Activated CD8-positive, alpha-beta T cell treated with anti-CD3 and anti-CD28 coated beads for 36 hours (primary cell): ENCODE measurements around the gene PHOSPHO2. TPM values are rescaled to one million over a fixed set of nuclear protein-coding genes. Genes with fewer than 3 reads are reported as not detected.
A peak's percentile ranks its signal among the peaks of the same experiment; 100 is the strongest.

Source experiments
- ATAC-seq: fragments of 200-7000 bp; cut with Tn5 transposase; one replicate; pipeline ENCODE4 v1.10.0; 2021; ENCODE audit warnings: mild to moderate bottlenecking, moderate library complexity
- CTCF ChIA-PET: fragments of 350-600 bp; sonication (Branson Sonifier 250); formaldehyde crosslinking; loops from one replicate; lab custom pipeline; 2021; ENCODE audit warnings: antibody characterized with exemption; lab: Charles Lee
- POLR2A ChIA-PET: fragments of 350-600 bp; sonication (Branson Sonifier 250); formaldehyde crosslinking; loops from one replicate; lab custom pipeline; 2021; ENCODE audit warnings: antibody characterized with exemption; lab: Charles Lee
- DNase-seq: peaks from one replicate; pipeline ENCODE4 v3.0.0-alpha.2; 2020
- H3K27ac Mint-ChIP-seq: one replicate; pipeline ENCODE4 v1.8.0; 2021; ENCODE audit warnings: mild to moderate bottlenecking, mixed read lengths
- H3K27me3 Mint-ChIP-seq: one replicate; pipeline ENCODE4 v1.8.0; 2021; ENCODE audit warnings: mixed read lengths
- H3K36me3 Mint-ChIP-seq: one replicate; pipeline ENCODE4 v1.8.0; 2021; ENCODE audit warnings: low read depth, mixed read lengths
- H3K4me1 Mint-ChIP-seq: one replicate; pipeline ENCODE4 v1.8.0; 2021; ENCODE audit warnings: low read depth, mixed read lengths
- H3K4me3 Mint-ChIP-seq: one replicate; pipeline ENCODE4 v1.8.0; 2021; ENCODE audit warnings: mild to moderate bottlenecking, moderate library complexity, mixed read lengths
- H3K9me3 Mint-ChIP-seq: one replicate; pipeline ENCODE4 v1.8.0; 2021; ENCODE audit warnings: mixed read lengths
- intact Hi-C: fragments of 100-400 bp; cut with micrococcal nuclease; formaldehyde crosslinking; loops from one replicate; pipeline ENCODE4 v1.10.0; 2022
- total RNA-seq, 2 experiments: library from RNA; stranded (reverse); gene quantifications; one replicate each; pipeline ENCODE4 v1.2.3, GENCODE V29; 2021
- TF ChIP-seq, protein P1 (sequence below): fragments of 200-600 bp; IDR thresholded peaks from one replicate; pipeline ENCODE4 v1.8.0; 2022; ENCODE audit warnings: antibody characterized with exemption, mild to moderate bottlenecking

Gene PHOSPHO2
- total RNA-seq = 1 to 10 TPM; 3.2 to 3.9 TPM

DNA sequence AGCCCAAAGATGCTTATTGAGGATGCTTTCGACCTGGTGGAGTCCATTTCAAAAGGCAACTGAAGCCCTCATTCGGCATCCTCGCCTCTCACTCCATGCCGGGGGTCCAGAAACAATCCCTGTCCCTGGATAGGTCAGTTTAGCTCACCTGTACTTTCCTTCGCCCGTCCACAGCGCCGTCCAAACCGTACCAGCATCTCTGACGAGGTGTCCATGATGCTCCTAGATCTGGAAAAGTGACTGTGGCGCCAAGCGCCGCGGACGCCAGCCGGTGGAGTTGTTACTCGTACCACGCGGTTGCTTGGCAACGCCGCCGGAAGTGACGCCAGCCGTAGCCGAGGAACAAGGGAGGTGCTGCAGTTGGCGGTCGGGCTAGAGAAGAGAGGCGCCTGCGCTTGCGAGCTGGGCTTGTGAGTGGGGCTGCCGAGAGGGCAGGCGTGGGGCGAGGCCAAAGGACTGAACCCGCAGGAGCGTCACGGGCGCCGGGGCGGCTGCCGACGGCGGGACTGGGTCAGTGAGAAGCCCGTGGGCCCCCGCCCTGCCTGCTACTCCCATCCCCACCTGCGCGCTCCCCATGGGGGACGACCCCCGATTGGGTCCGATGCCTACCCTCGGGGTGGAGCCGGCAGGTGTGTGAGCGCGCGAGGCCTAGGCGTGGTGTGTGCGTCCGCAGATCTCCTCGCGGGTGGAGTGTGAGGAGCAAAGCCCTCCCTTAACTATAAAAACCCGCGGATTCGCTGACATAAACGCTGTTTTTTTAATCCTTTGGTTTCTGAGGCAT, at the start of gene PHOSPHO2, which contains the start of gene CFAP210:
TSS of gene PHOSPHO2 (plus strand) at position 357 of the 781 bp plus-strand sequence. CDS start 6,503 bp downstream, outside the sequence.
TSS of gene CFAP210 (minus strand) at position 293 of the 781 bp plus-strand sequence. CDS start at position 215, 78 bp downstream.
- Mint-ChIP-seq H3K27ac (peak within 1 kb of the TSS; percentile 85), H3K9me3 (peaks cover 10% of the 10 kb centered on the region), H3K36me3 (peaks cover 15% of the 10 kb centered on the region), H3K27me3 (no peaks in the 10 kb centered on the region), H3K4me3 (peak within 1 kb of the TSS; percentile 86), H3K4me1 (peaks cover 10% of the 10 kb centered on the region)
- CTCF ChIA-PET = interaction anchor here (0.8 to 2.1 kb wide), 6 partner anchors 9 to 100 kb away, joined by 3 to 6 read pairs (median 3); no protein-coding TSS in a partner anchor
- TF ChIP-seq, protein P1, sequence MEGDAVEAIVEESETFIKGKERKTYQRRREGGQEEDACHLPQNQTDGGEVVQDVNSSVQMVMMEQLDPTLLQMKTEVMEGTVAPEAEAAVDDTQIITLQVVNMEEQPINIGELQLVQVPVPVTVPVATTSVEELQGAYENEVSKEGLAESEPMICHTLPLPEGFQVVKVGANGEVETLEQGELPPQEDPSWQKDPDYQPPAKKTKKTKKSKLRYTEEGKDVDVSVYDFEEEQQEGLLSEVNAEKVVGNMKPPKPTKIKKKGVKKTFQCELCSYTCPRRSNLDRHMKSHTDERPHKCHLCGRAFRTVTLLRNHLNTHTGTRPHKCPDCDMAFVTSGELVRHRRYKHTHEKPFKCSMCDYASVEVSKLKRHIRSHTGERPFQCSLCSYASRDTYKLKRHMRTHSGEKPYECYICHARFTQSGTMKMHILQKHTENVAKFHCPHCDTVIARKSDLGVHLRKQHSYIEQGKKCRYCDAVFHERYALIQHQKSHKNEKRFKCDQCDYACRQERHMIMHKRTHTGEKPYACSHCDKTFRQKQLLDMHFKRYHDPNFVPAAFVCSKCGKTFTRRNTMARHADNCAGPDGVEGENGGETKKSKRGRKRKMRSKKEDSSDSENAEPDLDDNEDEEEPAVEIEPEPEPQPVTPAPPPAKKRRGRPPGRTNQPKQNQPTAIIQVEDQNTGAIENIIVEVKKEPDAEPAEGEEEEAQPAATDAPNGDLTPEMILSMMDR = no peak
- ATAC-seq (peak; percentile 98), DNase-seq (peak; percentile 99)
- intact Hi-C loops = no loop called here
- POLR2A ChIA-PET = interaction anchor here (0.7 to 1.9 kb wide), 4 partner anchors 10 to 110 kb away, joined by 3 to 8 read pairs (median 4); partner anchors contain the start of gene PPIG

- DNase-seq (no peak), ATAC-seq (no peak)
- intact Hi-C loops = no loop called here
- Mint-ChIP-seq H3K4me1 (peaks cover 2% of the 10 kb centered on the region), H3K27ac (no peak overlapping the region), H3K27me3 (peaks cover 7% of the 10 kb centered on the region), H3K4me3 (no peak overlapping the region), H3K9me3 (peaks cover 4% of the 10 kb centered on the region), H3K36me3 (no peaks in the 10 kb centered on the region)
- TF ChIP-seq, protein P1 = no peak
- ChIA-PET CTCF (no interaction called here), POLR2A (no interaction called here)
These were observed 46.8 kb upstream of the PHOSPHO2 start for GRCh38 chr2:169647496-169647895.

DNA sequence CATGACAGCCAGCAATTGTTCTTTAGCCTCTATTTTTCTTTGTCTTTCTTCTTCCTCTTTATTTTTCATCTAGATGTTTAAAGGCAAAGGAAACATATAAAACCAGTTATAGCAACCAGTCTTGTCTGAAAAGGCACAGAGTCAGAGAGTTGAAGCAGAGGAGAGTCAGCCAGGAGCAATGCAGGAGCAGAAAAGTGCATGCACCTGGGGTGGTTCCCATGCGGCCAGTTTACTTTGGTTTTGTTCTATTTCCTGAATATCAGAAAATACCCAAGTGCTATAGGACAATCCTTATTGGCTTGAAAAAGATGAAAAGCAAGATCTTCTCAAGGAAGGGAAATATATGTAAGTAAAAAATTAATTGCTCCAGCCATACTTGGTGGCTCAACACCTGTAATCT, 45.0 kb upstream of the PHOSPHO2 start:
- Mint-ChIP-seq H3K4me1 (peaks cover 2% of the 10 kb centered on the region), H3K9me3 (no peaks in the 10 kb centered on the region), H3K27me3 (peaks cover 13% of the 10 kb centered on the region), H3K4me3 (no peak overlapping the region), H3K36me3 (no peaks in the 10 kb centered on the region), H3K27ac (no peak overlapping the region)
- ChIA-PET POLR2A (no interaction called here), CTCF (no interaction called here)
- ATAC-seq (no peak), DNase-seq (no peak)
- intact Hi-C loops = no loop called here
- TF ChIP-seq, protein P1 = no peak

GRCh38 chr2:169653636-169654035, 40.6 kb upstream of the PHOSPHO2 start:
- Mint-ChIP-seq H3K4me3 (no peak overlapping the region), H3K4me1 (no peaks in the 10 kb centered on the region), H3K9me3 (no peaks in the 10 kb centered on the region), H3K27me3 (peaks cover 15% of the 10 kb centered on the region), H3K36me3 (no peaks in the 10 kb centered on the region), H3K27ac (no peak overlapping the region)
- no peak for ATAC-seq
- CTCF ChIA-PET = interaction anchor here (0.7 kb wide), 1 partner anchor 12 kb away, joined by 4 read pairs; no protein-coding TSS in a partner anchor
- DNase-seq = no peak
- TF ChIP-seq, protein P1 = no peak
- POLR2A ChIA-PET = interaction anchor here (0.7 kb wide), 1 partner anchor 51 kb away, joined by 4 read pairs; no protein-coding TSS in a partner anchor
- intact Hi-C loops = no loop called here

DNA sequence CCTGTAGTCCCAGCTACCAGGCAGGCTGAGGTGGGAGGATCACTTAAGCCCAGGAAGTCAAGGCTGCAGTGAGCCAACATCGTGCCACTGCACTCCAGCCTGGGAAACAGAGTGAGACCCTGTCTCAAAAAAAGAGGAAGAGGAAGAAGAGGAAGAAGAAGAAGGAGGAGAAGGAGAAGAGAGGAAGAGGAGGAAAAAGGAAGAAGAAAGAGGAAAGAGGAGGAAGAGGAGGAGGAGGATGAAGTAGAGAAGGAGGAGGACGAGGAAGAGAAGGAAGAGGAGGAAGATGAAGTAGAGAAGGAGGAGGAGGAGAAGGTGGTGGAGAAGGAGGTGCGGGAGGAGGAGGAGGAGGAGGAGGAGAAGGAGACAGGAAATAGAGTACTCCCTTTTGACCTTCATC, 38.1 kb upstream of the PHOSPHO2 start:
- Mint-ChIP-seq H3K27me3 (peaks cover 12% of the 10 kb centered on the region), H3K9me3 (no peaks in the 10 kb centered on the region), H3K36me3 (no peaks in the 10 kb centered on the region), H3K4me1 (no peaks in the 10 kb centered on the region), H3K27ac (no peak overlapping the region), H3K4me3 (no peak overlapping the region)
- no peak for DNase-seq
- ChIA-PET POLR2A (no interaction called here), CTCF (no interaction called here)
- no peak for ATAC-seq
- intact Hi-C loops = no loop called here
- TF ChIP-seq, protein P1 = no peak
